ENCODE results near the gene DIPK1A. TPM values are rescaled to one million over a fixed set of nuclear protein-coding genes. Genes with fewer than 3 reads are reported as not detected.
"Not testable (repeated sequence)": the region's sequence is repeated elsewhere in the genome, so short reads cannot be mapped to it uniquely, and the experiment has no call there.

DIPK1A gene
- polyA plus RNA-seq, 1 donor, result 7.7 TPM

DNA sequence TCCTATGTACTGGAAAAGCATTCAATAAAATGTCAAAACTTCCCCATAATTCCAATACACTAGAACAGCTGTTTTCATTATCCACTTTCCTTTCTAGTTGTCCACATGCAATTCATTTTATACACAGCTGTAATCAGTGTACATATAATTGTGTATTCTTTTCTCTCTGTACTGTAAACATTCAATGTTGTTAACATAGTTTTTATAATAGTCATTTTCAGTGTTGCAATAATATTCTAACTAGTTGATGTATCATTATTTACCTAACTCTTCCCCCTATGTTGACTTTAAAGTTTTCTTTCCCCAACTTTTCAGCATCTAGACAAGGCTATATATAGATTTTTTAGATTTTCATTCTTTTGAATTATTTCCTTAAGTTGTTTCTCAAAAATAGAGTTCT lies 44.4 kb downstream of the DIPK1A start:
- DNase-seq, result no peak

DNA sequence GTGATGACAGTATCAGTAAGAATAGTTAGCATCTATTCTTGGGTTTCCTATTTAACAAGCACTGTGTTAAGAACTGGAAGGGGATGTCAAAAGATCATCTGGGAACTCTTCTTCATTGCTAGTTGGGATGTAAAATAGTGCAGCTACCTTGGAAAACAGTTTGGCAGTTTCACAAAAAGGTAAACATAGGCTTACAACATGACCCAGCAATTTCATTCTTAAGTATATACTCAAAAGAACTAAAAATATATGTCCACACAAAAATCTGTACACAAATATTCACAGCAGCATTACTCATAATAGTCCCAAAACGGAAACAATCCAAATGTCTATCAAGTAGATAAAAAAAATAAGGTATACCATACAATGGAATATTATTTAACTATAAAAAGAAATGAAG lies 45.7 kb downstream of the DIPK1A start:
- DNase-seq, result no peak

DNA sequence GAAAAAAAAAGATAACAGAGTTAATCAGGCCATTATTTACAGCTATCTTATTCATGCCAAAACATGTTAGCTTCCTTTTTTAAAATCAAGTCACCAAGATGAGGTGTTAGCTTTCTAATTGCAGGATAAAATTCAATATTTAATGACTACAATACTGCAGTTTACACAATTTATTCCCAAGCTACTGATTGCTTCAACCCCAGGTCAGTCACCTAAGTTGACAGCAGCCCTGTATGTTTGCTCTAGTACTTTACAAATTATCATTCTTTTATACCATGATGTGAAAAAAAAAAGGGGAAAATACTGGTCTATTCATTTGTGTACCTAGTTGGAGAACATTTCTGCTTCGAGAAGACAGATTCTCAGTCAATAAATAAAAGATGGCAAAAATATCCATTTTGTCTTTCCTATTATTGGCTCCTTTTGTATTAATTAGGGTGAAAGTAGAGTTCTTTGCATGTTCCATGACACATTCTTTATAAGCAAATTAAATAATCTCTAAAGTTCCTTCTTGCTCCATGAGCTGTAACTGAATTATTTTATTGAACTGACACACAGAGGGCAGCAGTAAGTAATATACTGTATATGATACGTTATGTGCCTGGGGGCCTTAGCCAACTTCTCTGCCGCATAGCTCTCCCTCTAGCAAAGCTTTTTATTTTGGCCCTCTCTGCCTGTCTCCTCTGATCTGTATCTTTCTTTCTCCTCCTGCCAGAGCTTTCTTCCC lies 48.0 kb downstream of the DIPK1A start:
- no peak for DNase-seq

DNA sequence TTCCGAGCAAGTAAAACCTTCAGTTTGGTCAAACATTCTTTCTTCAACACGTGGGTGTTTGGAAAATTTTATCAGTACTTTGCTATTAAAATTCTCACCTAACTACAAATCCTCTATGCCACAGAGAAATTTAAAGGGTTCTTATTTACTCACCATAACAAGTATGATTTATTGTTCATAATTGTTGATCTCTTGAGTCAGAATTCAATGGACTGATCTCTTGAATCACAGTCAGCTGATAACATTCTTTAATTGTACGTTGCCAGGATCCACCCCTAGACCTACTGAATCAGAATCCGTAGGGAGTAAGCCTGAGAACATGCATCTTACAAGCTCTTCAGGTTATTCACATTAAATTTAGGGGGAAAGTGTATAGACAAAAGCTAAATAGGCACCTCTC lies 51.2 kb downstream of the DIPK1A start:
- no peak for DNase-seq

DNA sequence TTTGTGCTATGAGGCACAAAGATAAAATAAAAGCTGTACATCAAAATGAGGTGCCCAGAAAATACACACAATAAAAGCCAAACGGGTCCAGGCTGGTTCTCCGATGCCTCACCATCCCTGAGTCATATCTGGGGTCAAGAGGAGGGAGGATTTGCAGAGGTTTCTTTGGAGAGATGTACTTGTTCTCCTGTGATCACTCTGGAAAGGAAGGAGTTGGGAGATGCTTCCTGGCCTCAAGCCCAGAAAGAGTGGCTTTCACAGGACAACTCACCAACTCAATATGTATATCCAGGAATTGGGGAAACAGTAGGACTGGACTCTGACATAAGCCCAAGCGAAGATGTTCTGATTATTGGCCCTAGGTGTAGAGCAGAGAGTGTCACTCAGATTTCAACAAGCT lies 51.9 kb downstream of the DIPK1A start:
- DNase-seq, result no peak

DNA sequence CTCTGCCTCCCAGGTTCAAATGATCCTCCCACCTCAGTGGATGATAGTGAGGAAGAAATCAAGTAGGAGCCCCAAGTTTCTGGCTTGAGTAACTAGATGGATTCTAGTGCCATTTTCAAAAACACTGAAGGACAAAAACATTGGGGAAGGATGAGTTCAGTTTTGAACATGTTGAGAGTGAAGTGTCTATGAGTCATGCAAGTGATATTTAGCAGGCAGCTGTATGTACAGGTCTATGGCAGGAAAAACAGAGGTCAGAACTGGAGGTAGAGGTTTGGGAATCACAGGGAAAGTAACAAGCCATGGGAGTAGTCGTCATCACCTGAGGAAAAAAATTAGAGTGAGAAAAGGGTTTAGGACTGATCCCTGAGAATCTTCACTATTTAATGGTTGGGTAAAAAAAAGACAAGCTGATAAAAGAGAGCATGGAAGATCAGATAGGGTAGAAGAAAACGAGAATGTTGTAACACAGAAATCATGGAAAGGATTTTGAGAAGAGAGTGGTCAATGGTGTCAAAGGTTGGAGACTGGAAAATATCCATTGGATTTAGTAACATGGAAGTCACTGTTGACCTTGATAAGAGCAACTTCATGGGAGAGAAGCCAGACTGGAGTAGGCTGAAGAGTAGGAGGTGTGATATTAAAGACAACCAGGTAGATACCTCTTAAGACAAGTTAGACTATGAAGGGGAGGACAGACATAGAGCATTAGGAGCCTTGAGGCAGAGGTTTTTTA lies 53.1 kb downstream of the DIPK1A start:
- no peak for DNase-seq

DNA sequence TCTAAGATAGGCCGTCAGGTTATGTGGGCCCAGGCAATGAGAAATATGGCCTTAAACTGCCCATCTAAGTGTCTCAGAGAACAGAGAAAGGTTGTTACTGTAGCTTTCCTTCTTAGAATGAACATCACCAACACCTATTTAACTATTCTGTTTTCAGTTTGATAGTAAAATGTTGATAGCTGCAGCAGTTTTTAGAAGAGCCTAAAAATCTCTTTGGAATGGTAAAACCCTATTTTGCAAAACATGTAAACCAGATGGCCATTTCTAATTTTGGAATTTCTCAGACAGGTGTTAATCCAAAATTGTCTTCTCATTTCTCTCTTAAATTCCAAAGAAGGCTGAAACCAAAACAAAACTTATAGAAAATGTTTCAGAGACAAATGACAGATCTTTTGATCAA lies 57.5 kb downstream of the DIPK1A start:
- no peak for DNase-seq

DNA sequence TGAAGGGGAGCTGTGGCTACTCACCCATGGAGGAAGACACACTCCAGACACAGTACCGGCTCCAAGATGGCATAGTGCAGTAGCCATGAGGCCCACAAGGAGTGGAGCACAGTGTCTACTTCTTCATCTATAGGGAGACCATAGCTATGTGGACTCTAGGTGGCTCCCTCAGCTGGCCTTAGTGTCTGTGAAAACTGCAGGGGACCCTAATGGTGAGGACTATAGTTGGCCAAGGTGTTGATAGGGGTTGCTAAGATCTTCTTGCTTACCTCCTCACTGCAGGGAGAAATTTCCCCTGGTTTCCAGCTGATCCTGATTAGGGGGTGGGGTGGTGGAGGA lies 58.9 kb downstream of the DIPK1A start:
- DNase-seq, result no peak

DNA sequence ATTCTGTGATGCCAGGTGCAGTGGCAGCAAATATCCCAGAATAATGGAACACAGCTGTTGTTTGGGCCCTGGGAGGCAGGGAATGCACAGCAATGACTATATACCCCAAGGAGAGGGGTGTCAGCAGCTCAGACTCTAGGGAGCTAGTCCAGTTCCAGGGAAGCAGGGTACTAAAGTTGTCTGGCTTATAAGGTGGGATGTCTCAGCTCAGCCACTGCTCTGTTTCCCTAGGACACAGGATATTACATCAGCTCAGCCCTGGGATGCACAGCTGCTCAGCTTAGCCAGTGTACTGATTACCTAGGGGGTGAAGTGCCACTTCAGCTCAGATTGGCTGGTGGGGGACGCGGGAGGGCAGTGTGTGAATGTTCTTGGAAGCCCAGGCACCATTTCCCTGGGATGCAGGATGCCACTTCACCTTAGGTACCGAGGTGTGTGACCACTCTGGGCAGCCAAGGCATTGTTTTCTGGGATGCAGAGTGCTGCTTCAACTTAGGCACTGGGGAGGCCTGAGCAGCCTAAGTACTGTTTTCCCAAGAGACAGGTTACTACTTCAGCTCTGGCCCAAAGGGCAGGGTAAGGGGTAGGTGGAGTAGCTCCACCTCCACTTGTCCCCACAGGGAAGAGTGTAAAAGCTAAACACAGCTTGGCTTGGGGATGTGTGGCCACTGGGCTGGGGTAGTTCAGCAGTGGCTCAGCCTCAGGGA lies 59.4 kb downstream of the DIPK1A start:
- no peak for DNase-seq

DNA sequence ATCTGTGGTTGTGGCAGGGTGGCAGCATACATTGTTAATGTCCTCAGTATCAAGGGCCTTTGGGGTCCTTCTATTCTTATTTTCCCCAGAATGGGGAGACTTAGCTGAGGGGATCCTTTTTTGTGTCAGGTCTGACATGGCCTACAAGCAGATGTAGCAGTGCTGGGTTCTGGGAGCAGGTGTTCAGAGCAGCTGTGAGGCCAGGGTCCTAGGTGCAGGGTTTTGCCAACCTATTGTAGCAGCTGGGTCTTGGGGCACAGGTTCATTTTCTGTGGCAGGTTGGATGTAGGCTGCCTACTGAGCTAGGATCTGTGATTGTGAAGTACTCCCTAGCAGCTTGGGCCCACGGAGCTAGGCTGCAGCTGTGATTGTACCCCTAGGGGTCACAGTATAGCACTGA lies 60.1 kb downstream of the DIPK1A start:
- DNase-seq, result no peak

DNA sequence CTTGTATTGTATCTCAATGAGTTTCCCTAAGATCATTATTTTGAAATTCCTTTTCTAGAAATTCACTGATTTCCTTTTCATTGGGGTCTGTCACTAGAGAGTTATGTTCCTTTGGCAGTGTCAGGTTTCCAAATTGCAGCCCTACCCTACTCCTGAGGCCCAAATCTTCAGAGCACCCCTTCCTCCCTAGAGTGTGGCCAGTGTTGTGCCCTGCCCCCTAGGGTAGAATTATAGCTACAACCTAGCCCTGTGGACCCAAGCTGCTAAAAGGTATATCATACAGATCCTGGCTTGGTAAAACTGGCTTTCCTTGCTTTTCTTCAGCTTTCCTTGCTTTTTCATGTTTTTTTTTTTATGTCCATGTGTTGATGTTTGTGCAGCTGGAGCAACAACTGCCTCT lies 60.7 kb downstream of the DIPK1A start:
- DNase-seq, result no peak

DNA sequence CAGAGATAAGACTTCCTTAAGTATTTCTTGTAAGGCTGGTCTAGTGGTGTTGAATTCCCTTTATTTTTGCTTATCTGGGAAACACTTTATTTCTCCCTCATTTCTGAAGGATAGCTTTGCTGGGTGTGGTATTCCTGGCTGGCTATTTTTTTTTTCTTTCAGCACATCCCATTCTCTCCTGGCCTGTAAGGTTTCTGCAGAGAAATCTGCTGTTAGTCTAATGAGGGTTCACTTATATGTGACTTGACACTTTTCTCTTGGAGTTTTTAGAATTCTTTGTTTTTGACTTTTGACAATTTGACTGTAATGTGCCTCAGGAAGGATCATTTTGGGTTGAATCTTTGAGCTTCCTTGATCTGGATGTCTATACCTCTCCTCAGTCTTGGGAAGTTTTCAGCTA lies 61.5 kb downstream of the DIPK1A start:
- no peak for DNase-seq

DNA sequence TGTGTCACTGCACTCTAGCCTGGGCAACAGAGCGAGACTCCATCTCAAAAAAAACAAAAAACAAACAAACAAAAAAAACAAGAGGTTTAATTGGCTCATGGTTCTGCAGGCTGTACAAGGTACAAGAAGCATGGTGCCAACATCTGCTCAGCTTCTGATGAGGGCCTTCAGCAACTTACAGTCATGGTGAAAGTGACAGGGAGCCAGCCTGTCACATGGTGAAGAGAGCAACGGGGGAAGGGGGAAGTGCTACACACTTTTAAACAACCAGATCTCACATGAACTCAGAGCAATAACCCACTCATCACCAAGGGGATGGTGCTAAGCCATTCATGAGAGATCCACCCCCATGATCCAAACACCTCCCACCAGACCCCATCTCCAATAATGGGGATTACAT lies 63.2 kb downstream of the DIPK1A start:
- DNase-seq, result not testable (repeated sequence)

DNA sequence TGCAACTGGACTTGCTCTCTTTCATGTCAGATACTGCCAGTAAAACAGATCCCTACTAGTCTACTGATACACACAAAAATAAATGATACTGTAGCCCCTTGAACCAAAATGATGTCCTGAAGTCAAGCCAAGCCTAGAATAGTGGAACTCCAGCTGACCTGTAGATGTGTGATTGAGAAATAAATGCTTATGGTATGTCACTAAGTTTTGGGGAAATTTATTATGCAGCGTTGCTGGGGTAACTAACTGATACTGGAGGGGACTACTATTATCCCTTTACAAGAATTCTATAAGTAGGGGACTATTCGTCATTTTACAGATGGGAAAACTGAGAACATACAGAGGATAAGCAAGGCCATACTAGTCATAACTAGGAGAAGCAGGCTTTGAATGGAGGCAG lies 73.8 kb downstream of the DIPK1A start:
- DNase-seq, result no peak

DNA sequence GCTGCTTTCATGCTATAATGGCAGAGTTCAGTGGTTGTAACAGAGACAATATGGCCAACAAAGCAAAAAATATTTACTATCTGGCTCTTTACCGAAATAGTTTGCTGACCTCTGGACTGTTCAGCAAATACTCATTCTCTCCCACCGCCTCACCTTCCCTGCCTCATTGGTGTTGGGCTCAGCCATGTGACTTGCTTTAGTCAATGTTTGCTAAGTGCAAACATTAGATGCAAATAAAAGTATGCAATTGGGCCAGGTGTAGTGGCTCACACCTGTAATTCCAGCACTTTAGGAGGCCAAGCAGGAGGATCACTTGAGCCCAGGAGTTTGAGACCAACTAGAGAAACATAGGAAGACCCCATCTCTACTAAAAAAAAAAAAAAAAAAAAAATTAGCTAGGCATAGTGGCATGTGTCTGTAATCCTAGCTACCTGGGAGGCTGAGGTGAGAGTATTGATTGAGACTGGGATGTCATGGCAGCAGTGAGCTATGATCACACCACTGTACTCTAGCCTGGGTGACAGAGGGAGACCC lies 74.3 kb downstream of the DIPK1A start:
- no peak for DNase-seq

DNA sequence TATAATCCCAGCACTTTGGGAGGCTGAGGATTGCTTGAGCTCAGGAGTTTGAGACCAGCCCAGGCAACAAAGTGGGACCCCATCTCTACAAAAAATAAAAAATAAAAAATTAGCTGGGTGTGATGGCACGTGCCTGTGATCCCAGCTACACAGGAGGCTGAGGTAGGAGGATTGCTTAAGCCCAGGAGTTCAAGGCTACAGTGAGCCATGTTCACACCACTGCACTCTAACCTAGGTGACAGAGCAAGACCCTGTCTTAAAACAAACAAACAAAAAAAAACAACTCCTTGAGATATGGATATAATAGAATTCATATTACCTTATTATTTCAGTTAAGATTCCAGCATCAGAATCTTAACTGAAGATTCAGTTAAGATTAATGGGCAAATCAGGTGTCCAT lies 77.1 kb downstream of the DIPK1A start:
- no peak for DNase-seq

DNA sequence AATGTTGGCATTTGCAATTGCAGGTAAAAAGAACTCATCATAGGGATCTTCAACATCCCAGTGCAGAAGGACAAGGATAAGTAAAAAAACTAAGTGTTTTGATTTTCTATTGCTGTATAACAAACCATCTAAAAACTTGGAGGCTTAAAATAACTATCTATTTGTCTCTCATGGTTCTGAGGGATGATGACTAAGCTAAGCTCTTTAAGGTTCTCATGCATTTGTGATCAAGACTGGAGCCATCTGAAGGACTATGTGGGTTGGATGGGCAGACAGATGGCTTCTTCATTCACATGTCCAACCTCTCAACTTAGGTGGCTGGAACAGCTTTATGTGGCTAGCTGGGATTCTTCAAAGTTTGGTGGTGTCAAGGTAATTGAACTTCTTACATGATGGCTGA lies 78.0 kb downstream of the DIPK1A start:
- DNase-seq, result no peak

DNA sequence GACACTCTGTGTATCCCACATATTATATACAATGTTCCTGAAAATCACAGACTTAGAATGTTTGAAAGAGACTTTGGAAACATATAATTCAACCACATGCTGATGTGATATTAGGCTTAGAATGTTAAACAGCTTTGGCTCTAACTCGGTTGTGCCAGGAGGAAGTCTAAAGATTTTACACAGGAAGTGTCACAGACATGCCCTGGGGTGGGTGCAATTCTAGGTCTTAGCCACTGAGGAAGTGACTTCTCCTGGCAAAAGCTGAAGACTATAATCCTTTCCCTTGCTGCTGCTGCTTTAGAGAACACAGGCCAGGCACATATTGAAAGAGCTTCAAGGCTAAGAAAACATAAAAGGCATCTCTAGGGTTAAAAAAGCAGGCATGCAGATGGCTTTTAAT lies 78.4 kb downstream of the DIPK1A start:
- DNase-seq, result no peak

DNA sequence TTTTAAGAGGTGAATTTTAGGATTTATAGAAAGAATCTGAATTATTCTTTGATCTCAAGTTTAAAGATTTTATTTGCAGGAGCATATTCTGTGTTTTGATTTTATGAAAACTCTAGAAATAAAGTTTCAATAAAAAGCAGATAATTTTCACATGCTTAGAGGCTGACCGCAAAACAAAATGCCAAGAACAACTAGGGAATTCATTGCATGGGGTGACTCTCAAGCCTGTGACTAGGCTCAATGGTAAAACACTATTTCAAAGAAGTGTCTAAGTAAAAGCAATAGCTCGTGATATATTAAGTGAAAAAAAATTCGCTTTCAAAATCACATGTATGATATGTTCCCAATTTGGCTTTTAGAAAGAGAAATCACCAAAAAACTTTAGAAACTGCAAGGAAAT lies 79.9 kb downstream of the DIPK1A start:
- DNase-seq, result no peak

DNA sequence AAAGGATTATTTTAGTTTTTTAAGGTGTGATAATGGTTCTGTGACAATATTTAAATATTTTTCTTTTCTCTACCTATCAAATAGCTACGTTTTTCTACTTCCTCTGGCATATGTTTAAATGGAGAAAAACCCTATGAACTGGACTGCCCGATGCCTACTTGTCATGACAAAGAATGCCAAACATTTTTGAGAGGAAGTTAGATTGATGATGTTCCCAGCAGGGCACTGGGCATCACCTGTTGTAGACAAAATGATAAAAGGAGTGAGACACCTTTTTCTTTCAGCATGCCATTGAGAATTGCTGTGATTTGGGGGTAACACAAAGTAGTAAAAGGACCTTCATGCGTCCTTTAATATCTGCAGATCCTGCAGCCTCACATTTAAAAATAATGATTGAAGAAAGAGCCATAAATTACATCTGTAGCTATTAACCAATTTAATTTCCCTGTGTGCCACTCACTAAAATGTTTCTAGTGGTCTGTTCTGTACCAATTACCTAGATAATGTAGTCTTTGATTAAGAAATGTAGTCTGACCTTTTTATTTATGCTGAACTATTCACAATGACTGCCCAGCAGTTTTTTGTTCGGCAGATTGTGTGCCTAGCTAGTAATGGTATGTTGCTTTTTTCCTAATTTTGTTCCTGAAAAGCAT lies 81.8 kb downstream of the DIPK1A start:
- DNase-seq, result no peak

DNA sequence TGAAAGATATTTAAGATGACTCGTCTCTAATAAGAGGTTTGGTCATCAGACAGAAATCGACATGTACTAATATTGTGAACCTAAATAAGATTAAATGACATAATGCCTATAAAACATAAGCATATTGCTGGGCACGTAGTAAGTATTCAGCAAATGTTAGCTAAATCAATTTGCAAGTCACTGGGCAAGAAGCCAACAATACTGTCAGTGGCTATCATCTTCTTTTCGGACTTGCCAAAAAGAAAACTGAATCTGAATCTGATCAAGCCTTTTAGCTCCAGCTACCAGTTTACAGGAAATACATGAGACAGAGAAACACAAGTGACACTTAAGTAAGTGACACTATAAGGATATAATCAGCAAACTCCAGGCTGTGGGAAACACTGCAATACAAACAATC lies 83.5 kb downstream of the DIPK1A start:
- no peak for DNase-seq

DNA sequence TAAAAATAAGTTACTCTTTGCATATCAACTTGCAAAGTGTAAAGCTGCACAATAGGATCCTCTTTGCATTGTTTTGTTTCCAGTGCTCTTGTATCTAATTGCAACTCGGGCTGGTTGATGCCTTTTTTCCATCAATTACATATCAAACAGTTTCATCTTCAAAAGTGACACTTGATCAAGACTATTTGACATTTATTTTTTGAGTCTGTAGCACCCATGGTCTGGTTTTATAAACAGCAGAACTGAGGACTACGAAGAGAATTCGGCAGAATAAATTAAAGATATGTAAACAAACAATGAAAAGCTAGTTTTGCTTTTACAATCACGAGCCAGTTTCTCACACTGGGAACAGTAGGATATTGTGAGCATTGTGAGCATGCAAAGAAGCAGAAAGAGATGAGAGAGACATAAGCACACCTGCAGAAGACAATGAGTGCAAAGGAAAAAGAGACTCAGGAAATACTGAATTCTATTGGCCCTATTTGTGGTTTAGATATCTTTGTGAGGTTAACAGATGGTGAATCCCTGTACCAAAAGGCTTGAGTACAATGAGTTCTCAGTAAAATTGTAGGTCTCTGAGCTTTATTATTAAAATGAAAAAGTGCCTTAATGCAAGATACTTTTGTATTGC lies 84.1 kb downstream of the DIPK1A start:
- DNase-seq, result no peak

DNA sequence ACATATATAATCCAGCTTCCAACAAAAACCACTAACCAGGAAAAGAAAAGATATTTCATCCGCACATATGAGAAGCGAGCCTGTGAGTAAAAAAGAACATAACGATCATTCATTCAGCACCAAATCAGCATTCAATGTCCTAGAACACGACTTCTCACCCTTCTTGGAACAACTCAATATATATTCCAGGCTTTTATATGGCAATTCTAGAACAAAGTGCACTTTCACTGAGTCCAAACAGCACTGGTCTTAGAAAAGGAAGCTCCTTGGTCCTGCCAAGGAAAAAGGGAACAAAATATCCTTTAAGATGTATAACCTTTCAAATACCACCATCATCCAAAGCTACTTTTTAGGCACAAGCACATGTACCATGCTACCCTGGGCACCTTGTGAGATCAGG lies 84.9 kb downstream of the DIPK1A start:
- DNase-seq, result no peak
